ENCODE measurements around the gene FOXP3.
"Not testable (repeated sequence)": the region's sequence is repeated elsewhere in the genome, so short reads cannot be mapped to it uniquely, and the experiment has no call there.

FOXP3 gene, protein sequence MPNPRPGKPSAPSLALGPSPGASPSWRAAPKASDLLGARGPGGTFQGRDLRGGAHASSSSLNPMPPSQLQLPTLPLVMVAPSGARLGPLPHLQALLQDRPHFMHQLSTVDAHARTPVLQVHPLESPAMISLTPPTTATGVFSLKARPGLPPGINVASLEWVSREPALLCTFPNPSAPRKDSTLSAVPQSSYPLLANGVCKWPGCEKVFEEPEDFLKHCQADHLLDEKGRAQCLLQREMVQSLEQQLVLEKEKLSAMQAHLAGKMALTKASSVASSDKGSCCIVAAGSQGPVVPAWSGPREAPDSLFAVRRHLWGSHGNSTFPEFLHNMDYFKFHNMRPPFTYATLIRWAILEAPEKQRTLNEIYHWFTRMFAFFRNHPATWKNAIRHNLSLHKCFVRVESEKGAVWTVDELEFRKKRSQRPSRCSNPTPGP

DNA sequence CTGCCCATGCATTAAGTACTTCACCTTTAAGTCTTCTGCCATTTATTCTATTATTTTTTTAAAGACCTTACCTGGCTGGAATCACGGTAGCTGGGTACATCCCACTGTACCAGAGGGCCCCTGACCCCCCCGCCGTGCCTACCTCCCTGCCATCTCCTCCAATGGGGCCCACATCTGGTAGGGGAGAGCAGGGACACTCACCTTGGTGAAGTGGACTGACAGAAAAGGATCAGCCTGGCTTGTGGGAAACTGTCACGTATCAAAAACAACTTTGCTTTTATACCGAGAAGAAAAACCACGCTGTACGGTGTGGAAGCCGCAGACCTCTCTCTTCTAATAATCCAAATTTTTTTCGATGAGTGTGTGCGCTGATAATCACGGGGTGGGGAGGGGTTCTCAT is at the start of gene FOXP3:
TSS of gene FOXP3 (minus strand) at position 251 of the 400 bp plus-strand sequence. CDS start 6,205 bp downstream, outside the sequence.
- DNase-seq = no peak

DNA sequence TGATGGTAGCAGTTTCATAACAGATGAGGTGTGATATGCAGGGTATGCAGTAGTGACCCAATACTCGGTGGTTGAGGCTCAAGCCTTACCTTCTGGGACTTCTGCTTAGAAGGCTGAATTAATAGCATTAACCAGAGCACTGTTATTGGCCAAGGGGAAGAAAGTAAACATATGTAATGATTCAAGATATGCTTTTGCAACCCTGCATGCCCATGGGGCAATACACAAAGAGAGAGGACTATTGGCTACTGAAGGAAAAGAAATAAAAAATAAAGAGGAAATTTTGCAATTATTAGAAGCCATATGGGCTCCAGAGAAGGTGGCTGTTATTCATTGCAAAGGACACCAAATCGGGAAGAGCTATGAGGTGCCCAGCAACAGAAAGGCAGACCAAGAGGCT is 47.7 kb upstream of the FOXP3 start:
- no peak for DNase-seq

DNA sequence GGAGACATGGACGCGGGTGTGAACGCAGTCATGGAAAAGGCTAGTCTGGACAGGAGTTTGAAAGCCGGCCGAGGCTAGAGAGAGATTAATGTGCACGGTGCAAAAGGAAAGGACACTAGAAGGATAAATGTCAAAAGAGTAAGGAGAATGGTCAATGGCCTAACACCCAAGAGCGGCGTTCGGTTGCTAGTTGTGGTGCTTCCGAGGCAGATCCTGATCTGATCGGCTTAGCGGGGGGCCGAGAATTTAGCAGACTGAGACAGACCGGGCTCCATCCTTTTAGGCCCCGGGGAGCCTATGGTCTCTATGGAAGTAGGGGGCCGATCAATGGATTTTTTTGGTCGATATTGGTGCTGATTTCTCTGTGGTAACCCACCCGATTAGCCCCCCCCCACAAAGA is 45.9 kb upstream of the FOXP3 start:
- DNase-seq = peak; percentile 22

DNA sequence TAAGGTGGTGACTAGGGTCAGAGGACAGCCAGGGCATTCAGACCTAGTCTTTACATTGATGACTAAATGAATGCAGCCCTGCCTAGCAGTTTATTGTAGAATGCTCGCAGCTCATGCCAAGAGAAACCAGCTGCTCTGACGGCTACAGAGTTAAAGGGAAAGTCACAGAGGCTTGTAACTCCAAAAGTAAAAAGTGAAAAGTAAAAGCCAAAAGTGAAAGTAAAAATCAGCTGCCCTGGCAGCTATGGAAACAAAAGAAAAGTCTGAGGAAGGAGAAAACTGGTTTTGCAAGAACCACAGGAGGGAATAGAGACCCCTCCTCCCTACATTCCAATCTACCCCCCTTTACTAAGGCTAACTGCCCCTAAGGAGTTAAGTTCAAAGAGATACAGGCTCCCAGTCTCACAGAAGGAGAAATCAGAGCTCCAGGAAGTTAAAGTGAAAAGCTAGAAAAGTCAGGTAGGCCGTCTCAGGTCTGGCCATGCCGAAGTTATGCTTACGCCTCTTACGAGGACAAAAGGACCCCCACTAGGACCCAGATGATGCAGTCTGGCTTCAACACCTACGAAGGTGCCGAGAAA is 45.0 kb upstream of the FOXP3 start:
- peak; percentile 40 for DNase-seq

DNA sequence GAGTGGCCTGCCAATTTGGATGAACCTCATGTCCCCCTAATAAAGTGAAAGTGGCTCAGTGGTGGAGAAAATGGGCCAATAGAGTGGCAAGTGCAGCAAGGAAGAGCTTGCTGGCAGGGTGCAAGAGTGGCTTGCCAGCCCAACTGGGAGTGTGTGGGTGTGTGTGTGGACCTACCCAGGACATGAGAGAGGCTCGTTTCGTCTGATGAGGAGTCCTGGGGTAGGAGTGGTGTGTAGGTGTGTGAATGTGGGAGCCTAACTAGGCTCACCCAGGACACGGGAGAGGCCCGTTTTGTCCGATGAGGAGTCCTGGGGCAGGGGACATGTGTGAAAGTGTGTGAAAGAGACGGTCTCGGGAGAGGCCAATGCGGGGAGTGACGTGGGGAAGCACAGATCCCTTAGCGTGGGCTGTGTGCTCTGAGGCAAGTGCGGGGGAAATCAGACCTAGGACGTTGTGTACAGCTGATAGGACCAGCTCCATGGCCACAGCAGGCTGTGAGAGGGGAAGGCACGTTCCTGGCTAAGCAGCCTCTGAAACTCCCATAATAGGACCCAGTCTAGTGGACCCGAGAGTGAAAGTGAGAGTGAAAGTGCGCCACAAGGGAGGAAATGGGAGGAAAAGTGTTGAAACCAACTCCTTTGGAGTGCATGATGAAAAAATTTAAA is 44.2 kb upstream of the FOXP3 start:
- DNase-seq = no peak

DNA sequence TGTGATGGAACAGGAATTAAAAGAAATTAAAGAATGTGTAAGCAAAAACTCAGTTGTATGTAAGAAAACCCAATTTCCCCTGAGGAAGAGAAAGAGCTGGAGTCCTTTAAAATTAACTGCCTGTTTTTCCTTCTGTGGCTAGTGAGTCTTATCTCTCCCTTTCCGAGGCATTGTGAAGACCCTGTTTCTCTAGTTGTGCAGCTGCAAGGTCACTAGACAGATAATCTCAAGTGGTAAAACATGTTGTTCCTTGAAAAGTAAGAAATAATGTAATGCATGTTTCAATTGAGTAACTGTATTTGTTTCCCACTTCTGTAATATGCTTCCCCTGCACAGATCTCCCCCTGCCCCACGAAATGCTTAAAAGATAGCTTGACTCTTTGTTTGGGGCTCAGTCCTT is 43.3 kb upstream of the FOXP3 start:
- DNase-seq = not testable (repeated sequence)

DNA sequence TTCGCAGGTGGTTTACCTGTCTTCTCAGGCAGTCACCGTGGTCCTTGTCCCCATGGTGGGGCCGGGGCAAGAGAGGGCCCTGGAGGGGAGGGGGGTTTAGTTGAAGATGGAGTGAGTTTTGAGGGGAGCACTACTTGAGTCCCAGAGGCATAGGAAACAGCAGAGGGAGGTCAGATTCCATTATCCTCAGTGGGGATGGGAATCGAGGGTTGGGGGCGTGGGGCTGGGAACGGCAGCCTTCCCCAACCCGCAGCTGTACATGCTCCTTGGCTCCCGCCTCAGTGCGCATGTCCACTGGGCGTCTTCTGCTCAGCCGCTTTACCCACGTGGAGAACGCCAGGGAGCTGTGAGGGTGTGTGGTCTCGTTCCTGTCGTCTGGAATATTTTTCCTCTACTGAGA is 38.8 kb upstream of the FOXP3 start, which contains the start of gene GAGE10:
TSS of gene GAGE10 (plus strand) at position 301 of the 400 bp plus-strand sequence. CDS start 1,214 bp downstream, outside the sequence.
- no peak for DNase-seq

DNA sequence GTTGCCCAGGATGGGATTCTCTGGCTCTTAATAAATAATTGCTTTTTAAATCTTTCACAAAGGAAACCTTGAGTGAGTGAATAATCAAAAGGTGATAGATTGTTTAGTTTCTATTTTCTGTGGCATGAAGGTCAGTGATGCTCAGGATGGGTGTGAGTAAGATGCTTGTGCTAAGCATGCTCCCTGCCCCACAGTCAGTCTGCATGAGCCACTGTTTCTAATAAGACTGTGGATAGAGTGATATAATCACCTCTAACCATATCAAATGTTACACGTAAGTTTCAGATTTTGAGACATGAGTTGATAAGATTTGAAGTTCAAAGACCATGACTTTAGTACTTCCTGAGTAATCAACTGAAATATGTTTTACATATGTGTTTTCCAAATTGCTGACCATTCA is 36.2 kb upstream of the FOXP3 start:
- DNase-seq = no peak

DNA sequence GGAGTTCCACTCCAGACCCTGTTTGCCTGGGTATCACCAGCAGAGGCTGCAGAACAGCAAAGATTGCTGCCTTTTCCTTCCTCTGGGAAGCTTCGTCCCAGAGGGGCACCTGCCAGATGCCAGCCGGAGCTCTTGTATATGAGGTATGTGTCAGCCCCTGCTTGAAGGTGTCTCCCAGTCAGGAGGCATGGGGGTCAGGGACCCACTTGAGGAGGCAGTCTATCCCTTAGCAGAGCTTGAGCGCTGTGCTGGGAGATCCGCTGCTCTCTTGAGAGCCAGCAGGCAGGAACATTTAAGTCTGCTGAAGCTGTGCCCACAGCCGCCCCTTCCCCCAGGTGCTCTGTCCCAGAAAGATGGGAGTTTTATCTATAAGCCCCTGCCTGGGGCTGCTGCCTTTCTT is 34.8 kb upstream of the FOXP3 start:
- not testable (repeated sequence) for DNase-seq

DNA sequence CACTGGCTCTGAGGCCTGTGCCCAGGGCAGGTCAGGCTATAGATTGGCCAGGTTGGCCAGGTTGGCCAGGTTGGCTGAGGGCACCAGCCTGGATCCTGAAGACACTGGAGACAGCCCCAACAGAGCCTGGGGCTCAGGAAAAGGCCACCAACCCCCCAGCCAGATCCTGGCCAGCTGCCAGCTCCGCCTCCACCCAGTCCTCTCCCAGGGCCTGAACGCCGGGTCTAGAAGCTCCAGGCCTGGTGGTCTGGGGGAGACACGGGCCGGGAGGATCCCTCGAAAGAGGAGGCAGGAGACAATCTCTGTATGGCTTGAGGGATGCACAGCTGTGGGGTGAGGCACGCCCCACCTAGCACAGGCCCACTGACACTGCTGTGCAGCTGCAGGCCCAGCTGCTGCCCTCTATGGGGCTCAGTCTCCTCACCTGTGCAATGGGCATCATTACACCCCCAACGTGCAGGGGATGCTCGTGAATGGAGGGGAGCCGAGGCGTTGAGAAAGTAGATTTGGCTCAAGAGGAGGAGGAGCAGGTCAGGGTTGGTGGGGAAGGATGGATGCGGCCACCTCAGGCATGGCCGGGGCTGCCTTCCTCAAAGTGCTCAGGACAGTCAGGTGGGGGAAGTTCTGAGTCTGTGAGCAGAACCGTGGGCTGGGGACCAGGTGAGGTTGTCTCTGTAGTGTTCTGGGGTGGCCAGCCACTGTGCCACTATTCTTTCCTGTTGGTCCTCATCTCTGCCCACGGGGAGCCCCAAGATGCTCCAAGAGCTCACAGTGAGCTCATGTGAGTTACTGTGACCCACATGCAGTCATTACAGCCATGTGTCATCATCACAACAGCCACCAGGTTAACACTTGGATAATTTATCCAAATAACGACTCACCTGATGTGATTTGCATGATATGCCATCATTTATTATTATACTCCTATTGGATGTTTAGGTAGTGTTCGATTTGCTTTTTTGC is 28.2 kb upstream of the FOXP3 start:
- no peak for DNase-seq

DNA sequence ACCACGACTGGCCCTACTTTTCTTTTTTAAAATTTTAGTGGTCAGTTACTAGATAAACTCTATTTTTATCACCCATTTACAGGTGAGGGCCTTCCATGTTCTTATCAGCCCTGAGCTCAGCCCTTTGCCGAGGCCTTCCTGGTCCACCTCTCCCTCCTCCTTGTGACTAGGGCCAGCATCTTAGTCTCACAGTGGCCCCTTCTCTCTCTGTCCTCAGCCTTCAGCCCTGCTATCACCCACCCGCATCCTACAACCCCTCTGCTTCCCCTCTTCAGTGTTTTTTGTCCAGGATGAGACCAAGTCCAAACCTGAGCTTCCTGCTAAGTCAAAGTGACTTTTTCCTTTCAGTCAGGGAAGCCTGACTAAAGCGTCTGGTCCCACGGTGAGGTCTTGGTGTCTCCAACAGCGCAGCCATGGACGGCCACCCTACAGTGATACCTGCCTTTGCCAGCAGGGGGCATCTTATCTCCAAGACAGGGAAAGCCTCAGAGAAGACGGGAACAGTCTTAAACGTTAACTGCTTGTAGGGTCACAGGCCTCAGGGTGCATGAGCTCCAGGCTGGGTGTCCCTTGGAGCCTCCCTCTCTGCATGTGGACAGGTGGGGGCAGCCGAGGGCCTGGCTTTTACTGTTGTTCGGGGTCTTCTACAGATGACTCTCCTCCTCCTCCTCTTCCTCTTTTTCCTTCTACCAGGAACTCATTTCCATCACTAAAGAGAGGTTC is 27.3 kb upstream of the FOXP3 start:
- DNase-seq = peak; percentile 80

DNA sequence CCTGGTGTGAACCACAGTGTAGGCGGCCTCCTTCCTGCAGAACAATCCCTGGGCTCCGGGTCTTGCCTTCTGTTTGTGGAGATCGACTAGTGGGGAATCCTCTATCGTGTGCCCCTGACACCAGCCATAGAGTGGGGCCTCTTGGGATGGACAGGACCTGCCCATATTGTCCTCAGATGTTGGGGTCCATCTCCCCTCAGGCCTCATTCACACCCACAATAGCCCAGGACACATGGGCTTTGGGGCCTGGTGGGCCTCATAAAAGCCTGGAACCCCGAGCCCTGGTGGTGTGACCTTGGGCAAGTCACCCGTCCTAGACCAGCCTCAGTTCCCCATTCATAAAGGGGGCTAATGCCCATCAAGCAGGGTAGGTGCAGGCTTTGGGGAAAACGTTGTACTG is 25.7 kb upstream of the FOXP3 start:
- no peak for DNase-seq

DNA sequence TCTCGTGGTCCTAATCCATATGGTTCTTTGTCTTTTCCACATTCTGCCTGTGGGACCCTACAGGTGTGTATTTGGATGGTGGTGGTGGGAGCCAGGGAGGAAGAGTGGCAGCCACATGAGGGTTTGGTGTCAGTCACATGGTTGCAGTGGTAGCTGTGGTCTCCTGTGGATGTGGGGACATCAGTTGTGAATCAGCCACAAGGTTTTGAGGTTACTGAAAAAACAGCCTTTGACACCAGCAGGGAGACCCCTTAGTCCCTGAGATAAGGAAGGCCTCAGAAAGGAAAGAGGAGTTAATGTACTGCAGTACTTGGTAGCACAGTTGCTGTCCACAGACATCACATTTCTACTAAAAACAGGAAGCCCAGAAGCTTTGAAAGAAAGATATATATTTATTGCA is 23.2 kb upstream of the FOXP3 start:
- no peak for DNase-seq

DNA sequence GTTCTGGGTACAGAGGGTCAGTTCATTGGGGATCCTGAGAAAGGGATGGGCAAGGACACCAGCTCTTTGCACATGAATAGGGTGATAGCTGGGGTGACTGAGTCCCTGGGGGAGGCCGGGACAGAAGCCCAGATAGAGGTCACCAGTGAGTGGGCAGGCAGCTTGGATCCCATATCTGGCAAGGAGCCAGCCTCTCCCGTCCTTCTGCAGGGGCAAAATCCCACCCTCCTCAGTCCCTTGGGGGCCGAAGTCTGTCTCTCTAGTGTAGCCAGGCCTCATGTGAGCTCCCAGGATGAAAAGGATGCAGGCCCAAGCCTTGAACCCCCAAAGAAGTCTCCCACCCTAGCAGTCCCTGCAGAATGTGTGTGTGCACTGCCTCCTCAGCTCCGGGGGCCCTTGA is 22.1 kb upstream of the FOXP3 start:
- DNase-seq = no peak

DNA sequence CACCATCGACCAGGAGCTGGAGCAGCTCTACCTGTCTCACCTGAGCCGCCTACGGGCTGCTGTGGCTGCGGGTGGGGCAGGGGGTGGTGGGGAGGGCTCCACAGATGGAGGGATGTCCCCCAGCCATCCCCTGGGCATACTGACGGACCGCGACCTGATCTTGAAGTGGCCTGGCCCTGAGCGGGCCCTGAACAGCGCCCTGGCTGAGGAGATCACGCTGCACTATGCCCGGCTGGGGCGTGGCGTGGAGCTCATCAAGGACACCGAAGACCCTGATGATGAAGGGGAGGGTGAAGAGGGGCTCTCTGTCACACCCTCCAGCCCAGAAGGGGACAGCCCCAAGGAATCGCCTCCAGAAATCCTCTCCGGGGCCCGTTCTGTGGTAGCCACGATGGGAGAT is 21.6 kb upstream of the FOXP3 start:
- no peak for DNase-seq

DNA sequence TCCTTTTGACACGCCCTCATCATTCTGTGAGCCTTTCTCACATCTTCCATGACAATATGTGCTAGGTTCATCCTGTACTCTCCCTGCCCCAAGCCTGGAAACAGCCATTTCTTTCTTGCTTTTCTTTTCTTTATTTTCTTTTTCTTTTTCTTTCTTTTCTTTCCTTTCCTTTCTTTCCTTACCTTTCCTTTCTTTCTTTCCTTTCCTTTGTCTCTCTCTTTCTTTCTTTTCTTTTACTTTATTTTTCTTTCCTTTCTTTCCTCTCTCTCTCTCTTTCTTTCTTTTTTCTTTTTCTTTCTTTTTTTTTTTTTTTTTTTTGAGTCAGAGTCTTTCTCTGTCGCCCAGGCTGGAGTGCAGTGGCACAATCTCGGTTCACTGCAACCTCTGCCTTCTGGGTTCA is 19.7 kb upstream of the FOXP3 start:
- DNase-seq = no peak

DNA sequence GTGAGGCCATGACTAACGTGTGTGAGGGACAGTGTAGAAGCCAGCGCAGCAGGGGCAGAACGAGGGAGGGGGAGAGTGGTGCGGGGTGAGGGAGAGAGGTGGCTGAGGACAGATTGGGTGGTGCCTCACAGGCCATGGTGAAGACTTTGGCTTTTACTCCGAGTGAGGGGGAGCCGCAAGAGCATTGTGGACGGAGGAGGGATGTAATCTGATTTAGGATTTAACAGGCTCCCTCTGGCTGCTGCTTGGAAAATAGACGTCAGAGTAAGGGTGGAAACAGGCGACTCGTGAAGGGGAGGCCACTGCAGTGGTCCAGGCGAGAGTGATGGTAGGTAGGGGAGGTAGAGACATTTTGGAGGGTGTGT is 18.1 kb upstream of the FOXP3 start:
- peak; percentile 36 for DNase-seq

DNA sequence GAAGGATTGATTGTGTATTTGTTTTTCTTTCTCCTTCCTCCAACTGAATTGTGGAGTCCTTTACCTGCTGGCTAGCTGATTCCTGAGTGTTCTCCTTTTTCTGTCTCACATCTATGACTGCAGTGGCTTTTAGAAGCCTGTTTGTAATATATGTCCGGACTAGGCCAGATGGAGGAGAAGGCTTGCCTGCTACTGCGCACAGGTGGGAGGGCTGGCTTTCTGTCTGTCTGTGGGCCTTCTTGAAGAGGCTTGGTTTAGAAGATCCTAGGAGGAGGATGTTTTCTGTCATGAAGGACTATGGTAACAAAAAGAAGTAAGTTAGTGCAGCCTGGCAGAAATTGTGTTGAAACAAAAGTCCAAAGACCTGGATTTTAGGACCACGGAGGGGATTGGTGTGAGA is 13.6 kb upstream of the FOXP3 start:
- no peak for DNase-seq

DNA sequence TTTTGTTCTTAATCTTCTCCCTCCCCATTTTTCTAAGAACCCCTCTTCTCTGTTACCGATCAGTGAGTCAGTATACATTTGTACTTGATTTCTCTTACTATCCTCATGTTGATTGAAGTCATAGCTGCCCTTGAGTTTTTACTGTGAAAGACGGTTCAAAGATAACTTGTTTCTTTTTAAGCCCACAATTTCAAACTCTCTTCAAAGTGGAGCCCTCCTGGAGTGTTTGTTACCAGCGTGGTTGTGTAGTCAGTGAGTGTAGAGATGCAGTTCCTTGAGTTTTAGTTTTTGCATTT is 13.0 kb upstream of the FOXP3 start:
- no peak for DNase-seq

DNA sequence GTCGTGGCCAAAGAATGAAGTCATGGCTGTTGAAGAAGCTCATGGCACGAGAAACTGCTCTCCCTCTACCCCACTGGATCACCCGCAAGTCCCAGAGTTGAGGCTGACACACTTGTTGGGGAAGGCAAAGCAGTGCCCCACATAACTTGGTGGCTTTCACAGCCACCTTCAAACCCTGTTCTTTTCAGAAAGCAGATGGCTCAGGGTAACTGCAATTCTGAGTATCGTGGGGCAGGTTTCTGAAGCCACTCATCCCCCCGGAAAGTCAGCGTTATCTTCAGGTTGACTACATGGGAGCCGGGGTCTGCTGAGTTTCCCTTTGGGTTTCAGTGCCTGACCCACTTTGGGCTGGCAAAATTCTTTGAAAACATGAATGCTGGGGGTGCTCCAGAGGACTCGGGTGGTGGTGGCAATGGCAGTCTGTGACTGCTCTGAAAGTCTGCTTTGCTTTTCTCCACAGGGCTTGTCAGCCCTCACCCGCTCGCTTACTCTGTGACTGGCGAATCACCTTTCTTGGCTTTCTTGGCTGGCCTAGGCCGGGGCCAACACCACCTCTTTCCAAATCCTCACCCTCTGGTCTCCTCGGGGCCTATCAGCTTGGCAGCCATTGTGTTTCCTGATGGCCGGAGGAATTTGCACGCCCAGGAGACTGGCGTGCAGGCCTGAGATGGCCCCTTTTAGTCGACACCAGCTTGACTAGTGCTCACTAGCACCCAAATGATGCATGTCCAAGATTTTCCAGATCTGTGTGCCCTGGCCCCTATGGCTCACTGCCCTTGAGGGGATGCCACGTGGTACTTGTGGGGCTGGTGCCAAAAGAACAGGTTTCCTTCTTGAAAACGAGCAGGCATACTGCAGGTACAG is 12.4 kb upstream of the FOXP3 start:
- DNase-seq = no peak

DNA sequence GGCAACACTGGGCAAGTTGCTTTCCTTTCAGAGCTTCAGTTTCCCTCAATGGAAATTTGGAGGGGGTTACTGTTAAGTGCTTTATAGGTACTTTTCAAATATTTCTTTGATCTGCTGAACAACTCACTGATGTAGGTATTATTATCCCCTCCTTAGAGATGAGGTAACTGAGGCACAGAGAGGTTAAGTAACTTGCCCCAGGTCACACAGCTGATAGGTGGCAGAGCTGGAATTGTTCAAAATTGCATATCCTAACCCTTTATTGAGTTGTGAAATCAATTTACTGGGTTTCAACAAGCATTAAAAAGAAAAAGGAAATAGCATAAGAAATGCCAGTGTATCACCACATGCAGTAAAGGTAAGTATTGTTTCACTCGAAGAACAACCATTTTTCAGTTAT is 11.7 kb upstream of the FOXP3 start:
- no peak for DNase-seq
